GM19468 (cell line): Measurements from ENCODE around the gene CCDC57.

ENCODE experiments used
- ATAC-seq: cut with Tn5 transposase; IDR thresholded peaks from one replicate; pipeline ENCODE4 v1.9.1; 2021; ENCODE audit warnings: mild to moderate bottlenecking, moderate library complexity, moderate number of reproducible peaks; ENCODE audit not compliant: unreplicated experiment; ENCODE audit errors: extremely low read depth

The CCDC57 gene

GRCh38 chr17:82058230-82058854 is 154.3 kb downstream of the CCDC57 start:
- no peak for ATAC-seq

GRCh38 chr17:82056729-82057621 is 155.7 kb downstream of the CCDC57 start:
- no peak for ATAC-seq

- no peak for ATAC-seq
These were observed 156.5 kb downstream of the CCDC57 start for GRCh38 chr17:82055965-82056728.

- ATAC-seq, result no peak
These were observed 157.3 kb downstream of the CCDC57 start for GRCh38 chr17:82055023-82055964.

- no peak for ATAC-seq
These were observed 158.2 kb downstream of the CCDC57 start for GRCh38 chr17:82054351-82055022.

GRCh38 chr17:82053556-82054263 is 158.9 kb downstream of the CCDC57 start:
- ATAC-seq, result no peak

- no peak for ATAC-seq
These were observed 159.5 kb downstream of the CCDC57 start for GRCh38 chr17:82053130-82053529.

- ATAC-seq, result no peak
These were observed 160.0 kb downstream of the CCDC57 start for GRCh38 chr17:82052638-82053059.

GRCh38 chr17:82051776-82052637 is 160.6 kb downstream of the CCDC57 start, which contains the start of the genes GPS1 and RFNG:
GPS1 (plus strand) TSS chr17:82051898; CDS start chr17:82051932, 34 bp downstream.
RFNG (minus strand) TSS chr17:82051811; CDS start chr17:82051766, 45 bp downstream.
- ATAC-seq, result no peak
